Activated CD8-positive, alpha-beta memory T cell treated with anti-CD3 and anti-CD28 coated beads for 4 hours (primary cell): ENCODE results near the gene ST6GALNAC5.

Experiments used
- DNase-seq, 2 donors: peaks; one replicate each; pipeline ENCODE4 v3.0.0-alpha.2; 2020; ENCODE audit warnings: low read depth in 2 of 2

Gene ST6GALNAC5

DNA sequence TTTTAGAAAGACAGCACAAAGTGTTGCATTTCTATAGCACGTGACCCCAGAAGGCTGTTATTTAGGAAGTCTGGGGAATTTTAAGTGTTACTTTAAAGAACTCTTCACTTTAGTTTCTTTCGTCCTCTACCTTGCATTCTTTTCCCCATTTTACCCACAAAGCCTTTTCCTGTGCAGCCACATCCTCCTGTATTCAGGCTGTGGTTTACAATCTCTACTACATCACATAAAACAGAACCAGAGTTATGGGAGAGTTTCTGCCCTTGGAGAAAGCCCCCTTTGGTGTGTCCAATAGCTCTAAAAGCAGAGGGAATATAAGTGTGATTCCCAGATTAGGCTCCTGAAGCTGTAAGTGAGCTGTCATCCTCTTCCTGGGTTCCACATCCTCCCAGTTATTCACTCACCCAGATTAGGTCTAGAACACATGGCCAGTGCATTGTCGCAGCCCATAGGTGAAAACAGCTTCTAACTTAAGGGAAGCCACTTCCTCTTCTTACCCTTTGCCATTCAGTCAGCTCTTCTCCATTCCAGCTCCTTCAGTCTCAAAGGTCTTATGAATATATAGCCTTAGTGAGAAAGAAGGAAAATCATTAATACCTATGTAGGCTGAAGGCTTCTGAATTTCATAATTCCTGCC lies 180.8 kb downstream of the ST6GALNAC5 start:
- no peak for DNase-seq

DNA sequence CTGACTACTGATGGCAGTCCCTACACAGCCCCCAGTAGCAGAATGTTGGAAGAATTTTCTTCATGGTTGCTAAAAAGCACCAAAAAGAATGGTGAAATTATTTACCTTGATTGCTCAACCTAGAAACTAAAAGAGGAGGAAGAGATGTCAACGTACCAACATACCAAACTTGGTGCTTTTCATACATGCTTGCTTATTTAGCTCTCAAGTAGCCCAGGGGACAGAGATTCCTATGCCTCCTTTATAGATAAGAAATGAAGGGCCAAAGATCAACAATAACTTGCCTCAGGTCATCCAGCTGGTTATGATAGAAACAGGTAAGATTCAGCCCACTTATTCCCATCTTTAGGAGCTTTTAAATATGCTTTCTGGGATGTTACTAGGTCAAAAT lies 181.3 kb downstream of the ST6GALNAC5 start:
- no peak for DNase-seq

DNA sequence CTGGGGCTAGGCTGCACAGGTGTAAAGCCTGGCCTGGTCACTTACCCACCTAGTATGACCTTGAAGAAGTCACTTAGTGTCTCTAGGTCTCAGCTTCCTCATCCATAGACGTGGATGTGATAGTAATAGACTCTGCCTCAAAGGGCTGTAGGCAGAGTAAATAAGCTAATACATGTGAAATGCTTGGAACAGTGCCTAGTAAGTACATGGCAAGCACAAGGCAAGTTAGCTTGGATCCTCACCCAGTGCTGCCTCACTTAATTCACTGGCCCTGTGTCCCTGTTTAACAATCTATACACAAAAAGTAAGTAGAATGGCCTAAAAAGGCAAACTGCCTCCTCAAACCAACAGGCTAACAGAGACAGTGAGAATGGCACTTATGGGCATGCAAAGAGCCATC lies 184.1 kb downstream of the ST6GALNAC5 start:
- DNase-seq: no peak

DNA sequence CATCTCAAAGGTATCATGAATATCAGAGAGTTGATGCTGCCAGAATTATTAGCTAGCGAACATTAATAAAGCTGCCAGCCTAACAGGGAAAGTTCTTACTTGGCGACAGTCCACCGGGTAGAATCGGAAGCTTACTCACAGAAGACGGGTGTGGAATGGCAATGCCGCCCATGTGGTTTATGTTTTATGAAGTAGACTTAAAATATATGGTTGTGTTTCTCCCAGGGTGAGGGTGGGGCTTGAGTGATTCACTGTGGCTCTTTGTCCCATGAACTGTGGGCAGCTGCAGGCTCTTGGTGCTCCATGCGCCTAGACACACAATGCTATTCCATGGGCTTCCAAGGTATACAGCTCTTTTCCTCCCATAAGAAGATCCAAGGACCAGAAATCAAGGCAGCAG lies 189.2 kb downstream of the ST6GALNAC5 start:
- no peak for DNase-seq

DNA sequence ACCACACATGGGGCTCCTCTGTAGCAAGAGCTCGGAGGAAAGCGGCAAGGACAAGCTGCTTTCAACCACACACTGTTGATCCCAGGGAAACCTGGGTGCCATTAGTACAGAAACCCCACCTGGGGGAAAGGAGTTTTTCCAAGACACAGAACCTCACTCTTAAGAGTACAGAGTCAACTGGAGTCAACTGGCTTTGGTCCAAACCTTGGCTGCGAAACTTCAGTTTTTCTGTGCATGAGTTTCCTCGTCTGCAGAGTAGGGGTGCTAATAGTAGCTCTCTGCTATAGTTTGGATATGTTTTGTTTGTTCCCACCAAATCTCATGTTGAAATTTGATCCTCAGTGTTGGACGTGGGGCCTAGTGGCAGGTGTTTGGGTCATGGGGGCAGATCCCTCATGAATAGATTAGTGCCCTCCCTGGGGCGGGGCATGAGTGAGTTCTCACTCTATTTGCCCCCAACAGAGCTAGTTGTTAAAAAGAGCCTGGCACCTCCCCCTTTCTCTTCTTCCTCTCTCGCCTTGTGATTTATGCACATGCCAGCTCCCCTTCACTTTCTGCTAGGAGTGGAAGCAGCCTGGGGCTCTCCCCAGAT lies 190.8 kb downstream of the ST6GALNAC5 start:
- no peak for DNase-seq

DNA sequence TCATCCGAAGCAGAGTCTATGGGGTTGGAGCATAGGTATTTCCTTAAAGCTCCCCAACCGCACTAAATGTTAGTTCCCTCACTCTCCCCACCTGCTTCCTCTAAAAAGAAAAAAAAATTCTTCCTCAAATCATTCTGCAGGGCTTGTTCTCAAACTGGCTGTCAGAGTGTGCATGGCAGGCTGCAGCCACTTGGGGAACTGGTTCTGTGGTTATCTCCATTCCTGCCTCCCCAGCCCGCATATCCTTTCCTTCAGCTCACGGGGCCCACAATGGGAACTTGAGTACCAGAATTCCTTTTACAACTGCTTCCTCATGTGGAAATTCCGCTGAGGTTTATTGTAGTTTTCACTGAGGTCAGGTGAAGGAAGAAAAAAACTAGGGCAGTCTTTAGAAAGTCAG lies 192.7 kb downstream of the ST6GALNAC5 start:
- DNase-seq: no peak

DNA sequence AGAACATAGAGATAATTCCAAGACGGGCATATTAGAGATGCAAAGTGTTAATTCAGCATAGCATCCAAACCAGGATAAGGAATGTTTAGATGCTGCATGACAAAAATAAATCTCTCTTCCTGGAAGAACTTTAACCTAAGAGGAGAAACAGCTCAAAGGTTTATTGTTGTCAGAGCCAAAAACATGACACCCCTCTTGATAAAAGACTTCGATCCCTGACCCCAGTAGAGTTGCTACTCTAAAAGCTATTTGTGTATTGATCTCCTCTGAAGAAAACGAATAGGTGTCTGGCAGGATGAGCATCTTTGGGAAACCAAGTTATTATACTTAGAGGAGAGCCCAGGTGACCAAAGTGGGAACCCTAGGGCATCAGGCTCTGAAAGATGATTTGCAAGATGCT lies 193.9 kb downstream of the ST6GALNAC5 start:
- DNase-seq: no peak

DNA sequence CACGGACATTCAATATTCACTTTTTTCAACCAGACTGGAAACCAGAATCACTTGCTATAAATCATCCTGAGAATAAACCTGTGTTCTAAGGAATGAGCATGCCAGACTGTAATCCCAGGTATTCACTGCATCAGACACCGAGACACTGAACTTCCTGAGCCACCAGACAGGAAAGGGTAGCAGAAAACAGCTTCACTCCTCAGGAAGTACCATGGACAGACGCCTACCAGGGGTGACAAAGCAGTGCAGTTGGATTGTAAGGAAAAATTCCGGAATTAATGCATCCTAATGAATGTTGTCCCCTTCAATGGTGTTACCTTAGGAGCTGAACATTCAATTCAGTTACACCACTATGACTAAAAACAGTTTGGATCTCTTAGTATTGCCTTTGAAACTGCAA lies 195.8 kb downstream of the ST6GALNAC5 start:
- no peak for DNase-seq

DNA sequence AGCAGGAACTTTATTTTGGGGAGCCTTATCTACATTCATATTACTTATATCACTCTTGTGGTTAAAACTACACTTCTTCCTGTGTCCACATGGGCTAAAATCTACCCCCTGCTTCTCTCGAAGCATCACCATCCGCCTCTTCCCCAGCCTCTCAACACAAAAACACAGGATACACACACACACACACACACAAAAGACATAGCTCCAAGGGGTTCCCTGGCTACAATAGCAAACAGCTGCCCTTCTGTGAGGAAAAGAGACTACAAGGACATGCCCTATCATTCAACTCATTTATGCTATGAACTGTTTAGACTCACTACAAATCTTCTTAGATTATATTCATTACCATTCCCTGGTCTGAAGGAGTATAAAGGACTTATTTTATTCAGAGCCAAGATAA lies 197.0 kb downstream of the ST6GALNAC5 start:
- no peak for DNase-seq

DNA sequence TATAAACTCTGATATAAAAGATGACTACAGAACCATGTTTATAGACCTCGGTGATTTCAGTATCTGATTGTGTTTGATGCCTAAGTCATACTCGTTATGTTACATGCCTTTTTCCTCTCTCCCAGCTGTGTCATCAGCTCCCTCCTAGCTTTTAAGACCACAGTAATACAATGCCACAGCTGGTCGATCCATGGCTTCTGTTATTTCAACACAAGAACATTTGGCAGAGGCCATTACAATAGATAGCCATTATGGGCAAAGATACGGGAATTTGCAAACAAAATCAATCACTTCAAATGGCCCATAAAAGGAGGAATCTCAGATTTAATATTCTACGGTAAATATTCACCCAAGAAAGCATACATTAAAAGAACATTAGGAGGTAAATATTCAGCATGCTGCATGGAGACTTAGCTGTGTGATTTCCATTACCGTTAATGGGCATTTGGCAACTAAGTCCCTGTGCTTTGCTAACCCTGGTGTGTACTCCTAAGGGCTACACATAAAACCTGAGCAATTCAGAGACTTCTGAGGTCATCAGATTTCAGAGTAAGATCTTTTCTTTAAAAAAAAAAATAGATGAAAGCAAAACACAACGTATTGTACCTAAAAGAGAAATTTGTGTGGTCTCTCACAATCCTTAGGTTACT lies 198.5 kb downstream of the ST6GALNAC5 start:
- no peak for DNase-seq

DNA sequence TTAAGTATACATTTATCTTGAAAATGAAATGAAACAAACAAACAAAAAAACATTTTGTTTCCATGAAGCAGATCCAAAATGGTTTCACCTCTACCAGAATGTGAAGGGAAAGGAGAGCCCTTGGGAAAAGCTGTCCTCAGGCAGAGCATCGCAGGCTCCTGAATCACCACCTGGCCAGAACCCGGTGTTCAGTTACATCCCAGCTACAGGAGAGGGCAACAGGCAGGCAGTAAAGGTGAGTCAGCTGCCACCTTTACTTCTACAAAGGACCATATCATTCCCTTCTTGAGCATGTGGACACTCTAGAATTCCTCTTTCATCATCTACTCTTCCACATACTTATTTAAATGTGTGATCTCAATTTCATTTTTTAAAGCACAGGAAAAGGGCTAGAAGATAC lies 200.7 kb downstream of the ST6GALNAC5 start:
- DNase-seq: no peak

DNA sequence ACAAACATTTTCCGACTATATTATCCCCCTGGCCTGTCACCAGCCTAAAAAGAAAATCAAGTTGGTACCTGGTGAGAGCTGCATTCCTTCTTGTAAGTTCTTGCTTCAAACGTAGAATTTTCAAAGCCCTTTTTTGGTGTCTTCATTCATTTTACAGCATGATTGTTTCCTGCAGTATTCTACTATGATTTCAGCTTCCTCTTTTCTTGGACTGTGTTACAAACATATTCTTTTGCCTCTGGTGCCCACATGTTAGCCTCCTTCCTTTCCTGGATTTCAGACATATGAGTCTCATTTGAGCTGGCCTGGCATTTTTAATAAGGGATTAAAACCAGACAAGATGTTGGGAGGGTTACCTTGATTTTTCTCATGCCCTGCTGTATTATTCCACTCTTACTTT lies 209.5 kb downstream of the ST6GALNAC5 start:
- no peak for DNase-seq

DNA sequence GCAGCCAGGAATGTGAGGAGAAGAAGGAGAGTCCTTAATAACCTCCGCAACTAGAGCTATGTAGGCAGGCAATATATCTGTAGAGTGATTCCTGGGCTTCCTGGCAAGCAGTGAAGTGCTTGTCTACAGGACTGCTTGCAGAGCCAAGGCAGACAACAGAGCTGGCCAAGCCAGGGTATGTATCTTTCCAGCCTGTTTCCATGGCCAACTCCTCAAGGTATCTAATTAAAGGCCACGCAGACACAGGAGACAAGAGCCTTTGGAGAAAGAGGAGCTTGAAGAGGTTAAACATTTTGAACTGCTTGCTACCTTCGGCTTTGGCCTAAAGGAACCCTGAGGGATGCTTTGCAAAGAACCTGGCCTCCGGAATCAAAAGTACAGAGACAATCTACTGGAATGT lies 214.6 kb downstream of the ST6GALNAC5 start:
- no peak for DNase-seq

DNA sequence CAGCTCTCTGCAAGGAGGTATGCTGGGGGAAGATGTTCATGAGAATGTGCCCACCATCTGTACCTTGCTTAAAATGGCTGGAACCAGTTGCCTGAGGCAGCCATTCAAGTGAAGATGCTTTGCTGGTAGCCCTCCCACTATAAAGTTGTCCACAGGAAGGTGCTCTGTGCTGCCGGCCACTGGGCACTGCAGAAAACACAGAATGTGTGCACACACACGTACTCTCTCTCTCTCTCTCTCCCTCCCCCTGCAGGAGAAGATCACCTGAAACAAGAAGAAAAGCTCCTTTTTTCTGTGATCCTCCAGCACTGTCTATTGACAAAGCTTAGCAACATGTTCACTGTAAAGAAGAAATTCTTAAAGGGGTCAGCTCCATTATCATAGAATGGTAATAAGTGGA lies 217.2 kb downstream of the ST6GALNAC5 start:
- DNase-seq: no peak

DNA sequence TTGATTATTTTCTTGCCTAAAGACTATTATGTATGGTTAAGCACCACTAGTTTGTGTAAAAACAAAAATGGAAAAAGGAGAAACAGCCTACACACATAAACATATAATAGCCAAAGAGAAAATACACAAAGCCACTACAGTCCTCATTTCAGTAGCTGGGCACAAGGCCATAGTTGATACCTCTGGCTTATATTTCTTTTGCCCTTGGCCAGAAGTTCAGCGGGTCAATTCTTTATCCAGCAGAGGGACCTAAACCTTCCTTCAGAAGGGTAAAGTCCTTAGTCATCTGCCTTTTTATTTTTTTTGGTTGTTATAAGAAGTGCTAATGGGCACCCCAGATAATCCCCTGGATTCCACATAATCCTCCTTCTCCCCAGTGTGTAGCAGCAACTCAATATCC lies 217.8 kb downstream of the ST6GALNAC5 start:
- DNase-seq: no peak

DNA sequence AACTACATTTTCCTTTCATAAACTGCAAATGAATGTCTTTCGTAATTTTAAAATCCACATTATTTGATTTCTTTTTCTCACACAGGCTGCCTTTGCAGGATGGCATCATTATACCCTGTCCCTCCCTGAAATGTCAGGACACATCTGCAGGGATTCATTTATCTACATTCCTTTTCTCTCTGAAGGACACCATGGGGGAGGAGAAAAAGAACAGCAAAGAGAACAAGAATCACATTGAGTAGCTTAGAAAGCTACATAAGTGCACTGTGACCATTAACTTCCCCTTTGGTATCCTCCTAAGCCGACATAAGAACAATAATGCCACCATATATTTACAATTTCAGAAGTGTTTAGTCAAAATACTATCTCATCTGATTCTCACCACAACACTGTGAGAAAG lies 222.5 kb downstream of the ST6GALNAC5 start:
- DNase-seq: no peak

DNA sequence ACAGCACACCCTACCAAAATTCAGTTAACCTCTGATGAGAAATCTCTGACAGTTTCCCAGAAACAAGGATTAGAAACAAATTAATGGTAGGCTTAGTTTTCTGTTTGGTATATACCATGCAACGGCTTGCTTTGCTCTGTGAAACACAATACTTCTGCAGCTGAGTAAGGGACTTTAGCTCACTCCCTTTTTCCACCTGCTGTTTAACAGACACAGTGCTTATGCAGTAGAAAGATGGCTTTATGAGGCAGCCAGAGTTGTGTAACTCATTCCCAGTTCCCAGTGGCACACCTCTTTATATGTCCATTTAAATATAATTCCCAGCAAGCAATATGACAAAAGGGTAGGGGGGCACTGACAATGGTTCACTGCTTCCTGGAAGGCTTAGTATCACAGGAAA lies 228.0 kb downstream of the ST6GALNAC5 start:
- no peak for DNase-seq

DNA sequence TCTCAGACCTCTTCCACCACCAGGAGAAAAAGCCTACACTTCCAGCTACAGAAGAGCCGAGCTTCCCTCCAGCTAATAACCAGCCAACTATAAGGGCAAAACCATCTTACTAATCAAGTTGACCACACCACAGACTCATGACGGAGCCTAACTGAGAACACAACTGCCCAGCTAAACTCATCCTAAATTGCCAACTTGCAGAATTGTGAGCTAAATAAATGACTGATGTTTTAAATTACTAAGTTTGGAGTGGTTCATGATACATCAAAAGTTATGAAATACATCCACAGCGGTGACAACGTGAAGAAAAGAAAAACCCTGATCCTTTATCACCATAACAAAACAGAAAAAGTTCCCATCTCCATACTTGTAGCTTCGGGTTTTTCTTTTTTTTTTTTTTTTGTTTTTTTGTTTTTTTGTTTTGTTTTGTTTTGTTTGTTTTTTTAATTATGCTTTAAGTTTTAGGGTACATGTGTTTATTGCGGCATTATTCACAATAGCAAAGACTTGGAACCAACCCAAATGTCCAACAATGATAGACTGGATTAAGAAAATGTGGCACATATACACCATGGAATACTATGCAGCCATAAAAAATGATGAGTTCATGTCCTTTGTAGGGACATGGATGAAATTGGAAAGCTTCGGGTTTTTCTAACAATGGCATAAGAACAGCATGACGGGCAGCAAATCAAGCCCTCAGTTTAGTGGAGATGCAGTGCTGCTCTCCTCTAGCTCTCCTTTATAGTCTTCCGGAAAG lies 229.4 kb downstream of the ST6GALNAC5 start:
- no peak for DNase-seq

DNA sequence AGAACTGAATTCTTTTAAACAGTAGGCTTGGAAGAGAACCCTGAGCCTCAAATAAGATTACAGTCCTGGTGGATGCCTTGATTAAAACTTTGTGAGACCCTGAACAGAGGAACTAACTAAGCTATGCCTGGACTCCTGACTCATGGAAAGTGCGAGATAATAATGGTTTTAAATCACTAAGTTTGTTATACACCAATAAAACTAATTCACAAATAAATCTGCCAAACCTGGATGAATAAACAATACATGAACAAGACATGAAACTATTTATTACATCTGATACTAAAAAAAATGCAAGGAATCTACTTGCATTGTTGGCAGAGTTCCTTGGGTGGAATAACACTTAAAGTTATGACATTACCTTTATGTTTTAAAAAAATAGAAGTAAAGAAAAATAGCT lies 233.6 kb downstream of the ST6GALNAC5 start:
- no peak for DNase-seq

DNA sequence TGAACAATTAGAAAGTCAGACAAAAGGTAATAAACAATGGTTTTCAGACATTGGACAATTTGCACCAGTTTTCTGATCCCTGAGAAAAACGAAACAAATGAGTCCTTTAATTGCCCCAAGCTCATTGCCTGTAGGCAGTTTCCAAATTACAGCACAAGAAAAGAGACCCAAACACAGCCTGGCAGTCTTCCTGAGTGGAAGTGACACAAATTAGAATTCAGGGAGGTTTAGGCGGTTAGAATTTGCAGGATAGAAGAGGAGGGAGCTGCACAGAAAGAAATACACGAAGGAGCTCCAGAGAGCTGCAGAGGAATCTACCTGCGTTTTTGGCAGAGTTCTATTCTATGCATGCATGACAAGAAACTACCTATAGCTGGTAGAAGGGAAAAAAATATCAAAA lies 236.2 kb downstream of the ST6GALNAC5 start:
- no peak for DNase-seq

DNA sequence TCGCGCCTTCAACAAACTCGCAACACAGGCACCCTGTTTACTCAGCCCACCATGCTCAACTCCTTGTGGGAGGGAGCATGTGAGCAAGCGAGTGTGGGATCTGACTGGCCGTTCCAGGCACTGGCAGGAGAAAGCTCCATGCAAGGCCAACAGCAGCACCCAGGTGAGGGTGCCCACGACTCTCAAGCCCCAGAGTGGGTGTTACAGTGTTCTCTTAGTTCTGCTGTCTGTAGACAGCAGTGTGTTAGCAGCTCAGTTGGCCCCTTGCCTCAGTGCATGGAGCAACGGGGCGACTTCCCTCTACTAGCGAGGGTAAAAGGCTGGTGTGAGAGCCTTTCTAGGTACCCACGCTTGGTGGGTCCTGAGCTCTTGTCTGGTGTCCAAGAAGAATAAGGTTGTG lies 237.4 kb downstream of the ST6GALNAC5 start:
- no peak for DNase-seq
